GM23338 (cell line): ENCODE measurements around the gene HBA1.
"Not testable (repeated sequence)": the region's sequence is repeated elsewhere in the genome, so short reads cannot be mapped to it uniquely, and the experiment has no call there.

Source experiments
- CREB1 ChIP-seq: fragments of 250-450 bp; sonication (Bioruptor Pico); IDR thresholded peaks from 2 replicates; pipeline ENCODE4 v1.5.0; 2020; ENCODE audit warnings: low read depth, mild to moderate bottlenecking, moderate library complexity
- CTCF ChIP-seq, 2 experiments: fragments of 200-600 bp in 1 of 2; sonication (generic) in 1 of 2; conservative IDR thresholded peaks; 2 replicates each; pipeline versions ENCODE4 v1.5.1 to v1.6.1; 2016 to 2017; ENCODE audit warnings: antibody characterized with exemption in 2 of 2, low read depth in 2 of 2, mild to moderate bottlenecking in 2 of 2, moderate library complexity in 1 of 2
- EZH2 ChIP-seq: fragments of 200-600 bp; sonication (generic); IDR thresholded peaks from one replicate; pipeline ENCODE4 v1.8.0; 2017; ENCODE audit warnings: antibody characterized with exemption, mild to moderate bottlenecking, low read depth; ENCODE audit not compliant: unreplicated experiment
- EZH2phosphoT487 ChIP-seq: fragments of 200-600 bp; sonication (generic); IDR thresholded peaks from one replicate; pipeline ENCODE4 v1.8.1; 2018; ENCODE audit warnings: antibody characterized with exemption; ENCODE audit not compliant: unreplicated experiment
- POLR2AphosphoS5 ChIP-seq: IDR thresholded peaks from 2 replicates; pipeline ENCODE4 v1.6.1; 2016; ENCODE audit warnings: antibody characterized with exemption, low read depth
- STAT1 ChIP-seq: IDR thresholded peaks from one replicate; pipeline ENCODE4 v1.6.1; 2016; ENCODE audit warnings: antibody characterized with exemption; ENCODE audit not compliant: unreplicated experiment

- TF ChIP-seq CTCF (conservative IDR thresholded peaks at IDR 0.05; ENCODE audit: low read depth in 2 of 2); POLR2AphosphoS5; CREB1 (CRISPR knock-in tag); STAT1; EZH2phosphoT487; EZH2: not testable (repeated sequence)
These were observed at the start of gene HBA1 for GRCh38 chr16:176477-177382.
